Lung (tissue), 16 donors: ENCODE results near the gene TRIM60. TPM values are rescaled to one million over a fixed set of nuclear protein-coding genes. Genes with fewer than 3 reads are reported as not detected.
"Not testable (repeated sequence)": the region's sequence is repeated elsewhere in the genome, so short reads cannot be mapped to it uniquely, and the experiment has no call there.

Source experiments
- ATAC-seq: fragments of 200-7000 bp; cut with Tn5 transposase; one replicate; pipeline ENCODE4 v1.9.1; 2020; ENCODE audit warnings: moderate number of reproducible peaks; ENCODE audit not compliant: insufficient read depth, low FRiP score
- DNase-seq, 3 donors: peaks; one replicate each; pipeline ENCODE4 v3.0.0-alpha.2; 2013 to 2017
- H3K27ac ChIP-seq, 2 donors: one replicate each; pipeline ENCODE4 v1.5.1; 2013; ENCODE audit warnings: mild to moderate bottlenecking in 2 of 2, moderate library complexity in 2 of 2, control low read depth in 1 of 2, inconsistent platforms in 1 of 2, low read depth in 1 of 2, low read length in 1 of 2
- H3K27me3 ChIP-seq, 3 donors: one replicate each; pipeline ENCODE4 v1.5.1; 2013; ENCODE audit warnings: low read length in 2 of 3; ENCODE audit not compliant: control insufficient read depth in 3 of 3, insufficient read depth in 3 of 3
- H3K36me3 ChIP-seq, 4 donors: one replicate each; pipeline ENCODE4 v1.5.1; 2013; ENCODE audit warnings: low read length in 4 of 4, mild to moderate bottlenecking in 1 of 4, moderate library complexity in 1 of 4; ENCODE audit not compliant: control insufficient read depth in 4 of 4, insufficient read depth in 4 of 4
- H3K4me1 ChIP-seq, 5 donors: one replicate each; pipeline ENCODE4 v1.5.1; 2013; ENCODE audit warnings: low read length in 5 of 5, mild to moderate bottlenecking in 2 of 5, moderate library complexity in 1 of 5; ENCODE audit not compliant: control insufficient read depth in 5 of 5, insufficient read depth in 5 of 5
- H3K4me3 ChIP-seq: one replicate; pipeline ENCODE4 v1.5.1; 2013; ENCODE audit warnings: mild to moderate bottlenecking, control low read depth, moderate library complexity
- H3K9ac ChIP-seq, 2 donors: one replicate each; pipeline ENCODE4 v1.5.1; 2013; ENCODE audit warnings: low read length in 2 of 2, control low read depth in 1 of 2; ENCODE audit not compliant: insufficient read depth in 1 of 2
- H3K9me3 ChIP-seq, 4 donors: one replicate each; pipeline ENCODE4 v1.5.1; 2013; ENCODE audit warnings: low read length in 3 of 4, mild to moderate bottlenecking in 1 of 4, moderate library complexity in 1 of 4; ENCODE audit not compliant: control insufficient read depth in 4 of 4, insufficient read depth in 3 of 4
- CTCF ChIP-seq: IDR thresholded peaks from 2 replicates; pipeline ENCODE4 v1.5.1; 2012; ENCODE audit warnings: mild to moderate bottlenecking; ENCODE audit errors: control extremely low read depth, extremely low read depth
- WGBS, 2 donors: extraction: QIAGEN DNeasy Blood & Tissue Kit; methylation state at CpG; one replicate each; pipeline ENCODE4 v1.1.7; 2013; 5-methylcytosine and 5-hydroxymethylcytosine counted together
- long read RNA-seq, 5 donors: transcript quantifications; one replicate each; lab custom pipeline, GENCODE V29; 2026
- polyA plus RNA-seq, 2 donors: library from polyadenylated mRNA; stranded (reverse); fragments of 200-250 nt; gene quantifications; one replicate each; pipeline ENCODE4 v1.2.1, GENCODE V29; 2013
- total RNA-seq, 2 donors: library from RNA; depleted of rRNA in 1 of 2; stranded (reverse); fragments of >200 nt in 1 of 2; gene quantifications; one replicate each; pipeline ENCODE4 v1.2.1, GENCODE V29; 2014 to 2021
- donor health status: control.
- donor health status: control.
- donor health status: Bipolar disorder and iron deficiency.
- donor health status: healthy.
- donor health status: DM: yes; HTN: yes; CAD: no.

TRIM60 gene
- total RNA-seq (not detected), polyA plus RNA-seq (not detected)
- long read RNA-seq, donor 1 = 0 reads
- long read RNA-seq, donor 2 = 0 reads
- long read RNA-seq, donor 3 = 0 reads
- long read RNA-seq, donor 4 = 0 reads
- long read RNA-seq, donor 5 = 0 reads

GRCh38 chr4:165031436-165032211, at the start of gene TRIM60:
TRIM60 (plus strand) TSS chr4:165031999; CDS start chr4:165040073, 8,074 bp downstream.
- H3K9me3 ChIP-seq = peaks cover 0 to 4% (median 0%) of the 10 kb centered on the region in 4 donors
- no peaks in the 10 kb centered on the region for H3K27me3 ChIP-seq
- H3K9ac ChIP-seq = no peak within 1 kb of the TSS
- H3K4me3 ChIP-seq = no peak within 1 kb of the TSS
- H3K36me3 ChIP-seq = no peaks in the 10 kb centered on the region
- DNase-seq (no peak), ATAC-seq (no peak)
- H3K27ac ChIP-seq = no peak within 1 kb of the TSS
- WGBS, 2 donors = 94 to 97% methylated on average over 41 of the region's 41 CpGs
- no peaks in the 10 kb centered on the region for H3K4me1 ChIP-seq
- no peak for TF ChIP-seq CTCF

- H3K27me3 ChIP-seq = no peaks in the 10 kb centered on the region
- ATAC-seq (no peak), DNase-seq (no peak)
- 84 to 87% methylated on average over 2 of the region's 2 CpGs for WGBS, 2 donors
- no peaks in the 10 kb centered on the region for H3K4me1 ChIP-seq
- no peak overlapping the region for H3K4me3 ChIP-seq
- peaks cover 0 to 2% (median 0%) of the 10 kb centered on the region in 4 donors for H3K9me3 ChIP-seq
- H3K36me3 ChIP-seq = no peaks in the 10 kb centered on the region
- TF ChIP-seq CTCF = no peak
- H3K27ac ChIP-seq = no peak overlapping the region
- no peak overlapping the region for H3K9ac ChIP-seq
These were observed 42.3 kb upstream of the TRIM60 start for GRCh38 chr4:164989471-164989870.

- H3K27me3 ChIP-seq, H3K4me3 ChIP-seq, ATAC-seq, H3K27ac ChIP-seq, DNase-seq, H3K4me1 ChIP-seq, H3K9me3 ChIP-seq, H3K36me3 ChIP-seq, H3K9ac ChIP-seq: not testable (repeated sequence)
- 77 to 83% methylated on average over 10 of the region's 10 CpGs for WGBS, 2 donors
These were observed 41.0 kb upstream of the TRIM60 start for GRCh38 chr4:164990786-164991185.

- not testable (repeated sequence) for H3K27me3 ChIP-seq, H3K4me1 ChIP-seq, H3K9ac ChIP-seq, H3K36me3 ChIP-seq, H3K4me3 ChIP-seq, H3K9me3 ChIP-seq, ATAC-seq, DNase-seq, H3K27ac ChIP-seq
- WGBS, 2 donors = 84 to 86% methylated on average over 6 of the region's 6 CpGs
These were observed 35.7 kb upstream of the TRIM60 start for GRCh38 chr4:164996123-164996522.
